Stomach (tissue), 9 donors: Measurements from ENCODE around the gene MYO3B. TPM values are rescaled to one million over a fixed set of nuclear protein-coding genes. Genes with fewer than 3 reads are reported as not detected.

ENCODE experiments used
- DNase-seq, 2 donors: peaks; one replicate each; pipeline versions ENCODE4 v3.0.0 to v3.0.0-alpha.2; 2013 to 2019
- H3K27ac ChIP-seq, 5 donors: fragments of 200-600 bp in 4 of 5; sonication (generic) in 4 of 5; one replicate each; pipeline ENCODE4 v1.5.1; 2013 to 2019; ENCODE audit warnings: mild to moderate bottlenecking in 1 of 5, moderate library complexity in 1 of 5
- H3K27me3 ChIP-seq, 3 donors: fragments of 200-600 bp; sonication (generic); one replicate each; pipeline ENCODE4 v1.5.1; 2017 to 2019; ENCODE audit warnings: mixed run types in 1 of 3
- H3K36me3 ChIP-seq, 4 donors: fragments of 200-600 bp; sonication (generic); 1 replicate in 3 of 4; 2 replicates in 1 of 4; pipeline ENCODE4 v1.5.1; 2016 to 2019
- H3K4me1 ChIP-seq, 4 donors: fragments of 200-600 bp; sonication (generic); one replicate each; pipeline ENCODE4 v1.5.1; 2016 to 2019
- H3K4me3 ChIP-seq, 4 donors: fragments of 200-600 bp; sonication (generic) in 3 of 4; one replicate each; pipeline ENCODE4 v1.5.1; 2016 to 2019; ENCODE audit warnings: mild to moderate bottlenecking in 1 of 4
- H3K9me3 ChIP-seq, 4 donors: fragments of 200-600 bp; sonication (generic); one replicate each; pipeline ENCODE4 v1.5.1; 2016 to 2019
- CTCF ChIP-seq, 7 experiments: fragments of 450-650 bp in 4 of 7; fragments of 200-600 bp in 3 of 7; sonication (generic) in 3 of 7; IDR thresholded peaks; one replicate each; pipeline ENCODE4 v1.5.1; 2016 to 2019; ENCODE audit warnings: antibody characterized with exemption in 7 of 7, control low read depth in 2 of 7, mild to moderate bottlenecking in 1 of 7
- EP300 ChIP-seq: sonication (generic); formaldehyde crosslinking; IDR thresholded peaks from one replicate; pipeline ENCODE4 v1.6.1; 2017; ENCODE audit warnings: antibody characterized with exemption
- POLR2A ChIP-seq, 4 donors: fragments of 450-650 bp; IDR thresholded peaks; one replicate each; pipeline ENCODE4 v1.6.1; 2016; ENCODE audit warnings: antibody characterized with exemption in 4 of 4, control low read depth in 2 of 4, mild to moderate bottlenecking in 1 of 4, moderate library complexity in 1 of 4
- POLR2AphosphoS5 ChIP-seq, 3 donors: sonication (generic); formaldehyde crosslinking; IDR thresholded peaks; one replicate each; pipeline ENCODE4 v1.6.1; 2016; ENCODE audit warnings: antibody characterized with exemption in 3 of 3
- WGBS, 5 donors: extraction: QIAGEN DNeasy Blood & Tissue Kit in 3 of 5; methylation state at CpG; one replicate each; pipeline versions ENCODE4 v1.1.5 to v1.1.7; 2013 to 2018; 5-methylcytosine and 5-hydroxymethylcytosine counted together
- intact Hi-C: fragments of 100-400 bp; cut with DNase I; formaldehyde crosslinking; loops from one replicate; pipeline ENCODE4 v1.15.1; 2023; ENCODE audit warnings: low total_unique reads
- polyA plus RNA-seq, 3 donors: library from polyadenylated mRNA; stranded (reverse); fragments of 200-250 nt; gene quantifications; one replicate each; pipeline ENCODE4 v1.2.3, GENCODE V29; 2013
- total RNA-seq, 5 donors: library from RNA; depleted of rRNA; stranded (reverse); fragments of >200 nt; gene quantifications; one replicate each; pipeline versions ENCODE4 v1.1.0 to v1.2.3, GENCODE V29; 2014 to 2016
- donor health status: healthy with polysubstance abuse.
- donor health status: Bipolar disorder and iron deficiency.
- donor health status: healthy.

Gene MYO3B
- total and polyA plus RNA-seq, 8 donors = 0.05 to 0.37 TPM; not detected in 6

- intact Hi-C loops = no loop called here
- 60 to 89% (median 87%) methylated on average over 2 of the region's 2 CpGs for WGBS, 5 donors
- Histone ChIP-seq H3K27ac (no peak overlapping the region), H3K4me3 (no peak overlapping the region), H3K36me3 (no peaks in the 10 kb centered on the region), H3K4me1 (no peaks in the 10 kb centered on the region), H3K9me3 (no peaks in the 10 kb centered on the region), H3K27me3 (no peaks in the 10 kb centered on the region)
- DNase-seq = no peak
- TF ChIP-seq EP300 = no peak
- no peak for TF ChIP-seq POLR2A (IDR thresholded peaks at IDR 0.05)
- no peak for TF ChIP-seq POLR2AphosphoS5 (IDR thresholded peaks at IDR 0.05)
- TF ChIP-seq CTCF (IDR thresholded peaks at IDR 0.05) = no peak
Measured at GRCh38 chr2:170568511-170568910, 390.6 kb downstream of the MYO3B start.

- intact Hi-C loops = no loop called here
- Histone ChIP-seq H3K27ac (no peak overlapping the region), H3K4me3 (no peak overlapping the region), H3K4me1 (no peaks in the 10 kb centered on the region), H3K27me3 (no peaks in the 10 kb centered on the region), H3K9me3 (no peaks in the 10 kb centered on the region), H3K36me3 (no peaks in the 10 kb centered on the region)
- no peak for DNase-seq
- WGBS, 5 donors = 89 to 100% (median 91%) methylated on average over 1 of the region's 1 CpG
- TF ChIP-seq EP300 (no peak), CTCF (IDR thresholded peaks at IDR 0.05) (no peak), POLR2AphosphoS5 (IDR thresholded peaks at IDR 0.05) (no peak), POLR2A (IDR thresholded peaks at IDR 0.05) (no peak)
Measured at GRCh38 chr2:170571612-170572011, 393.7 kb downstream of the MYO3B start.

- intact Hi-C loops = no loop called here
- Histone ChIP-seq H3K4me3 (no peak overlapping the region), H3K4me1 (no peaks in the 10 kb centered on the region), H3K9me3 (no peaks in the 10 kb centered on the region), H3K36me3 (no peaks in the 10 kb centered on the region), H3K27ac (no peak overlapping the region), H3K27me3 (no peaks in the 10 kb centered on the region)
- TF ChIP-seq EP300 = no peak
- no peak for TF ChIP-seq CTCF (IDR thresholded peaks at IDR 0.05)
- TF ChIP-seq POLR2A (IDR thresholded peaks at IDR 0.05) = no peak
- TF ChIP-seq POLR2AphosphoS5 (IDR thresholded peaks at IDR 0.05) = no peak
- no peak for DNase-seq
- 34 to 54% (median 42%) methylated on average over 1 of the region's 1 CpG for WGBS, 5 donors
Measured at GRCh38 chr2:170573671-170574070, 395.7 kb downstream of the MYO3B start.

- intact Hi-C loops = no loop called here
Measured at GRCh38 chr2:170576296-170576695, 398.3 kb downstream of the MYO3B start.

More at GRCh38 chr2:170576296-170576695, 398.3 kb downstream of the MYO3B start:
- H3K9me3 ChIP-seq = no peaks in the 10 kb centered on the region
- H3K36me3 ChIP-seq = no peaks in the 10 kb centered on the region
- 81 to 90% (median 88%) methylated on average over 7 of the region's 7 CpGs for WGBS, 5 donors
- H3K4me1 ChIP-seq = no peaks in the 10 kb centered on the region
- H3K27ac ChIP-seq = no peak overlapping the region
- no peak for DNase-seq
- no peak overlapping the region for H3K4me3 ChIP-seq
- TF ChIP-seq EP300 = no peak
- TF ChIP-seq POLR2AphosphoS5 (IDR thresholded peaks at IDR 0.05) = no peak
- no peak for TF ChIP-seq CTCF (IDR thresholded peaks at IDR 0.05)
- TF ChIP-seq POLR2A (IDR thresholded peaks at IDR 0.05) = no peak
- H3K27me3 ChIP-seq = no peaks in the 10 kb centered on the region
